Fibroblast of lung (primary cell): ENCODE measurements around the gene MTCH1. TPM values are rescaled to one million over a fixed set of nuclear protein-coding genes. Genes with fewer than 3 reads are reported as not detected.

Source experiments
- DNase-seq, 2 donors: peaks; one replicate each; pipeline versions ENCODE4 v3.0.0 to v3.0.0-alpha.2; 2010; ENCODE audit warnings: low read depth in 2 of 2
- H2AFZ ChIP-seq: 2 replicates; pipeline ENCODE4 v1.5.1; 2012; ENCODE audit warnings: low read length, control low read depth, inconsistent platforms
- H3K27ac ChIP-seq: 2 replicates; pipeline ENCODE4 v1.5.1; 2011; ENCODE audit warnings: low read length, control low read depth; ENCODE audit not compliant: insufficient read depth
- H3K27me3 ChIP-seq: 2 replicates; pipeline ENCODE4 v1.5.1; 2011; ENCODE audit warnings: mild to moderate bottlenecking, low read length; ENCODE audit not compliant: control insufficient read depth, insufficient read depth
- H3K36me3 ChIP-seq: 2 replicates; pipeline ENCODE4 v1.5.1; 2011; ENCODE audit warnings: low read length; ENCODE audit not compliant: control insufficient read depth, insufficient read depth
- H3K4me1 ChIP-seq: 2 replicates; pipeline ENCODE4 v1.5.1; 2011; ENCODE audit warnings: low read length; ENCODE audit not compliant: control insufficient read depth, insufficient read depth; ENCODE audit errors: extremely low read depth
- H3K4me2 ChIP-seq: 2 replicates; pipeline ENCODE4 v1.5.1; 2011; ENCODE audit warnings: low read length, control low read depth; ENCODE audit not compliant: insufficient read depth; ENCODE audit errors: extremely low read depth
- H3K4me3 ChIP-seq, 4 experiments: fragments of 200-600 bp in 1 of 4; sonication (generic) in 1 of 4; replicated peaks in 1 of 4; 2 replicates each; pipeline ENCODE4 v1.5.1; 2011 to 2016; ENCODE audit warnings: low read length in 4 of 4, low read depth in 3 of 4, mild to moderate bottlenecking in 3 of 4, control low read depth in 2 of 4, inconsistent platforms in 1 of 4, mixed read lengths in 1 of 4; ENCODE audit not compliant: insufficient read depth in 1 of 4; ENCODE audit errors: control extremely low read depth in 1 of 4
- H3K79me2 ChIP-seq: 2 replicates; pipeline ENCODE4 v1.5.1; 2012; ENCODE audit warnings: mild to moderate bottlenecking, low read length, inconsistent platforms; ENCODE audit not compliant: control insufficient read depth, insufficient read depth
- H3K9ac ChIP-seq: 2 replicates; pipeline ENCODE4 v1.5.1; 2011; ENCODE audit warnings: mild to moderate bottlenecking, low read length, control low read depth; ENCODE audit not compliant: insufficient read depth
- H3K9me3 ChIP-seq: 2 replicates; pipeline ENCODE4 v1.5.1; 2012; ENCODE audit warnings: low read depth, low read length; ENCODE audit not compliant: control insufficient read depth, insufficient read depth
- H4K20me1 ChIP-seq: 2 replicates; pipeline ENCODE4 v1.5.1; 2011; ENCODE audit warnings: low read length; ENCODE audit not compliant: control insufficient read depth, insufficient read depth; ENCODE audit errors: extremely low read depth
- CTCF ChIP-seq, 2 donors: IDR thresholded peaks in 1 of 2; conservative IDR thresholded peaks in 1 of 2; 1 replicate in 1 of 2; 2 replicates in 1 of 2; pipeline ENCODE4 v1.5.1; 2011 to 2012; ENCODE audit warnings: low read length in 2 of 2, control low read depth in 1 of 2, inconsistent platforms in 1 of 2, low read depth in 1 of 2, mild to moderate bottlenecking in 1 of 2
- EZH2 ChIP-seq: IDR thresholded peaks from 2 replicates; pipeline ENCODE4 v1.5.1; 2012; ENCODE audit warnings: low read length, control low read depth, mild to moderate bottlenecking; ENCODE audit errors: missing control alignments
- polyA plus RNA-seq, 2 donors: library from polyadenylated mRNA; depleted of rRNA in 1 of 2; stranded (reverse) in 1 of 2; unstranded in 1 of 2; fragments of >200 nt; gene quantifications; 2 replicates each; pipeline ENCODE4 v1.2.1, GENCODE V29; 2011 to 2012; ENCODE audit warnings: missing spikeins in 1 of 2
- total RNA-seq: library from RNA; depleted of rRNA; stranded (reverse); fragments of >200 nt; gene quantifications from 2 replicates; pipeline ENCODE4 v1.2.1, GENCODE V29; 2014

The MTCH1 gene
- total and polyA plus RNA-seq, 2 donors (not counting 1 experiment from before 2014, with no cell fraction given): 131 to 222 TPM

GRCh38 chr6:37005827-37006567 is 20.0 kb upstream of the MTCH1 start:
- H3K9ac ChIP-seq: no peak overlapping the region
- H3K27me3 ChIP-seq: peaks cover 7% of the 10 kb centered on the region
- no peak for TF ChIP-seq CTCF (conservative IDR thresholded peaks at IDR 0.05 in 1 of 2, IDR thresholded peaks at IDR 0.05 in 1 of 2; ENCODE audit: low read depth in 1 of 2, low read length in 2 of 2)
- TF ChIP-seq EZH2: no peak
- no peak overlapping the region for H2AFZ ChIP-seq
- H3K36me3 ChIP-seq: no peaks in the 10 kb centered on the region
- H3K79me2 ChIP-seq: no peaks in the 10 kb centered on the region
- H3K9me3 ChIP-seq: no peaks in the 10 kb centered on the region
- no peak overlapping the region for H3K4me2 ChIP-seq
- H3K27ac ChIP-seq: no peak overlapping the region
- no peak overlapping the region for H3K4me3 ChIP-seq
- no peaks in the 10 kb centered on the region for H4K20me1 ChIP-seq
- DNase-seq: no peak
- no peaks in the 10 kb centered on the region for H3K4me1 ChIP-seq

- Histone ChIP-seq H3K36me3 (no peaks in the 10 kb centered on the region), H3K9ac (no peak within 1 kb of the TSS), H3K4me1 (no peaks in the 10 kb centered on the region), H4K20me1 (no peaks in the 10 kb centered on the region), H3K27ac (no peak within 1 kb of the TSS), H3K4me3 (no peak within 1 kb of the TSS), H3K27me3 (peaks cover 8% of the 10 kb centered on the region), H2AFZ (no peak within 1 kb of the TSS), H3K4me2 (no peak within 1 kb of the TSS), H3K9me3 (no peaks in the 10 kb centered on the region), H3K79me2 (no peaks in the 10 kb centered on the region)
- DNase-seq: no peak
- TF ChIP-seq CTCF (conservative IDR thresholded peaks at IDR 0.05 in 1 of 2, IDR thresholded peaks at IDR 0.05 in 1 of 2; ENCODE audit: low read depth in 1 of 2, low read length in 2 of 2): no peak
- TF ChIP-seq EZH2: no peak
Observed at GRCh38 chr6:37005061-37005810, 19.2 kb upstream of the MTCH1 start, which contains the start of gene FGD2. Gene FGD2 (plus strand): TSS chr6:37005655. CDS start chr6:37005818, 163 bp downstream.

- H3K4me2 ChIP-seq: no peak overlapping the region
- no peak for TF ChIP-seq EZH2
- no peak for TF ChIP-seq CTCF (conservative IDR thresholded peaks at IDR 0.05 in 1 of 2, IDR thresholded peaks at IDR 0.05 in 1 of 2; ENCODE audit: low read depth in 1 of 2, low read length in 2 of 2)
- no peak for DNase-seq
- H3K9ac ChIP-seq: no peak overlapping the region
- H2AFZ ChIP-seq: no peak overlapping the region
- no peak overlapping the region for H3K4me3 ChIP-seq
- peaks cover 11% of the 10 kb centered on the region for H3K27me3 ChIP-seq
- no peak overlapping the region for H3K27ac ChIP-seq
- no peaks in the 10 kb centered on the region for H3K9me3 ChIP-seq
- H3K36me3 ChIP-seq: no peaks in the 10 kb centered on the region
- H3K79me2 ChIP-seq: no peaks in the 10 kb centered on the region
- no peaks in the 10 kb centered on the region for H3K4me1 ChIP-seq
- H4K20me1 ChIP-seq: no peaks in the 10 kb centered on the region
Observed at GRCh38 chr6:37004044-37004980, 18.3 kb upstream of the MTCH1 start.
